ELF-1 (cell line): ENCODE measurements around the gene ROCK2.

Experiments used
- DNase-seq: peaks from one replicate; pipeline ENCODE4 v3.0.0-alpha.2; 2016; ENCODE audit warnings: low read depth, low spot score

ROCK2 gene

GRCh38 chr2:11367170-11367730 is 22.8 kb upstream of the ROCK2 start:
- no peak for DNase-seq

GRCh38 chr2:11366326-11366741 is 21.9 kb upstream of the ROCK2 start:
- DNase-seq = no peak

GRCh38 chr2:11365096-11365879 is 20.9 kb upstream of the ROCK2 start:
- no peak for DNase-seq

GRCh38 chr2:11364565-11364887 is 20.1 kb upstream of the ROCK2 start:
- DNase-seq = no peak

GRCh38 chr2:11363868-11364564 is 19.6 kb upstream of the ROCK2 start:
- no peak for DNase-seq

GRCh38 chr2:11359865-11360264 is 15.4 kb upstream of the ROCK2 start:
- no peak for DNase-seq

GRCh38 chr2:11357428-11357972 is 13.1 kb upstream of the ROCK2 start:
- peak; percentile 75 for DNase-seq

- no peak for DNase-seq
These were observed 12.3 kb upstream of the ROCK2 start for GRCh38 chr2:11356764-11357163.

- peak; percentile 40 for DNase-seq
These were observed 11.0 kb upstream of the ROCK2 start for GRCh38 chr2:11355194-11356053.

GRCh38 chr2:11354363-11355154 is 10.1 kb upstream of the ROCK2 start:
- no peak for DNase-seq

- no peak for DNase-seq
These were observed 8.5 kb upstream of the ROCK2 start for GRCh38 chr2:11352781-11353537.

GRCh38 chr2:11348209-11348749 is 3.8 kb upstream of the ROCK2 start:
- DNase-seq = no peak

- DNase-seq = no peak
These were observed 3.0 kb upstream of the ROCK2 start for GRCh38 chr2:11347403-11347959.

GRCh38 chr2:11346023-11346482 is 1.6 kb upstream of the ROCK2 start:
- DNase-seq = no peak

GRCh38 chr2:11344956-11345677 is 681 bp upstream of the ROCK2 start:
- DNase-seq = peak; percentile 80

GRCh38 chr2:11343650-11344341 is 640 bp downstream of the ROCK2 start:
- peak; percentile 82 for DNase-seq

- no peak for DNase-seq
These were observed 1.1 kb downstream of the ROCK2 start for GRCh38 chr2:11343368-11343649.
